Measurements from ENCODE around the gene MLLT3.

DNA sequence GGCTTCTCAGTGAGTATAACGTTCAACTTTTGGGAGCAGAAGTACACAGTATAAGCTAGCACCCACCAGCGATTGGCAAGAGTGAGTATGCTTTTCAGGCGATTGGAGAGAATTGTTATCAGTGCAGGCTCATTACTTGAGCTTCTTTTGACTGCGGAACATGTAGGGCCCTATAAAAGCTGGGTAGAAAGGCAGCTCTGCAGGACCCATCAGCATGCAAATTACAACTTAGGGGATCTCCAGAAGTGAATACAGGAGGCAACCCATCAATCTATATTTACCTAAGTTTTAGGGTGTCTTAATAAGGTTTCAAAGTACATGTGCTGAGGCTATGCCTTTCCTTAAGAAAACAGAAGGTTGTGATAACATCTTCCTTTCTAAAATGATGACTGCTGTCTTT is 225.0 kb downstream of the MLLT3 start:
- TF ChIP-seq CTCF (IDR thresholded peaks at IDR 0.05) (no peak), EZH2 (IDR thresholded peaks at IDR 0.05) (no peak)
